Lower leg skin (tissue), 4 donors: ENCODE measurements around the gene PEX6. TPM values are rescaled to one million over a fixed set of nuclear protein-coding genes. Genes with fewer than 3 reads are reported as not detected.

Source experiments
- DNase-seq, 2 donors: peaks; one replicate each; pipeline ENCODE4 v3.0.0-alpha.2; 2019; ENCODE audit warnings: low spot score in 2 of 2
- H3K4me3 ChIP-seq: fragments of 200-600 bp; sonication (generic); 2 replicates; pipeline ENCODE4 v1.5.1; 2017; ENCODE audit warnings: mild to moderate bottlenecking, low read depth; ENCODE audit not compliant: poor library complexity, severe bottlenecking
- CTCF ChIP-seq, 3 donors: fragments of 450-650 bp; IDR thresholded peaks; one replicate each; pipeline ENCODE4 v1.5.1; 2016; ENCODE audit warnings: antibody characterized with exemption in 3 of 3, mild to moderate bottlenecking in 3 of 3, moderate library complexity in 2 of 3
- POLR2A ChIP-seq, 2 donors: fragments of 450-650 bp; IDR thresholded peaks; one replicate each; pipeline ENCODE4 v1.6.1; 2016 to 2017; ENCODE audit warnings: antibody characterized with exemption in 2 of 2, mild to moderate bottlenecking in 1 of 2, moderate library complexity in 1 of 2
- WGBS, 2 donors: methylation state at CpG; one replicate each; pipeline ENCODE4 v1.1.5; 2018; 5-methylcytosine and 5-hydroxymethylcytosine counted together
- intact Hi-C: fragments of 100-400 bp; cut with DNase I; formaldehyde crosslinking; loops from one replicate; pipeline ENCODE4 v1.15.0; 2023; ENCODE audit warnings: low total_unique reads
- total RNA-seq, 4 donors: library from RNA; depleted of rRNA; stranded (reverse); fragments of >200 nt; gene quantifications; one replicate each; pipeline ENCODE4 v1.1.0, GENCODE V29; 2016

Gene PEX6
- total RNA-seq, 4 donors from 2014 or later = 13.9 to 37.6 (median 25.7) TPM

GRCh38 chr6:43020052-43020705, 41.2 kb upstream of the PEX6 start:
- intact Hi-C loops = no loop called here
- WGBS, 2 donors = 88 to 92% methylated on average over 3 of the region's 3 CpGs
- H3K4me3 ChIP-seq = no peak overlapping the region
- DNase-seq = no peak
- TF ChIP-seq POLR2A (IDR thresholded peaks at IDR 0.05) (no peak), CTCF (IDR thresholded peaks at IDR 0.05) (no peak)

GRCh38 chr6:43019152-43019551, 40.2 kb upstream of the PEX6 start:
- no peak overlapping the region for H3K4me3 ChIP-seq
- WGBS, 2 donors = 86 to 89% methylated on average over 2 of the region's 2 CpGs
- TF ChIP-seq CTCF (IDR thresholded peaks at IDR 0.05) (no peak), POLR2A (IDR thresholded peaks at IDR 0.05) (no peak)
- DNase-seq = no peak
- intact Hi-C loops = no loop called here

- 88 to 90% methylated on average over 12 of the region's 12 CpGs for WGBS, 2 donors
- intact Hi-C loops = no loop called here
- no peak overlapping the region for H3K4me3 ChIP-seq
Measured at GRCh38 chr6:43016943-43017334, 38.0 kb upstream of the PEX6 start.

GRCh38 chr6:43016176-43016942, 37.4 kb upstream of the PEX6 start:
- intact Hi-C loops = no loop called here
- TF ChIP-seq CTCF (IDR thresholded peaks at IDR 0.05) = no peak
- no peak for TF ChIP-seq POLR2A (IDR thresholded peaks at IDR 0.05)
- no peak overlapping the region for H3K4me3 ChIP-seq
- no peak for DNase-seq
- WGBS, 2 donors = 68 to 75% methylated on average over 7 of the region's 7 CpGs

More at GRCh38 chr6:43016943-43017334, 38.0 kb upstream of the PEX6 start:
- no peak for TF ChIP-seq CTCF (IDR thresholded peaks at IDR 0.05)
- no peak for DNase-seq

GRCh38 chr6:43014434-43014909, 35.5 kb upstream of the PEX6 start:
- 0 to 1% methylated on average over 7 of the region's 7 CpGs for WGBS, 2 donors
- no peak for DNase-seq

More at GRCh38 chr6:43014434-43014909, 35.5 kb upstream of the PEX6 start:
- intact Hi-C loops = no loop called here
- peak overlapping the region; percentile 45 for H3K4me3 ChIP-seq
- no peak for TF ChIP-seq POLR2A (IDR thresholded peaks at IDR 0.05)
- TF ChIP-seq CTCF (IDR thresholded peaks at IDR 0.05) = no peak
